ENCODE measurements around the gene SHOX.

The SHOX gene

DNA sequence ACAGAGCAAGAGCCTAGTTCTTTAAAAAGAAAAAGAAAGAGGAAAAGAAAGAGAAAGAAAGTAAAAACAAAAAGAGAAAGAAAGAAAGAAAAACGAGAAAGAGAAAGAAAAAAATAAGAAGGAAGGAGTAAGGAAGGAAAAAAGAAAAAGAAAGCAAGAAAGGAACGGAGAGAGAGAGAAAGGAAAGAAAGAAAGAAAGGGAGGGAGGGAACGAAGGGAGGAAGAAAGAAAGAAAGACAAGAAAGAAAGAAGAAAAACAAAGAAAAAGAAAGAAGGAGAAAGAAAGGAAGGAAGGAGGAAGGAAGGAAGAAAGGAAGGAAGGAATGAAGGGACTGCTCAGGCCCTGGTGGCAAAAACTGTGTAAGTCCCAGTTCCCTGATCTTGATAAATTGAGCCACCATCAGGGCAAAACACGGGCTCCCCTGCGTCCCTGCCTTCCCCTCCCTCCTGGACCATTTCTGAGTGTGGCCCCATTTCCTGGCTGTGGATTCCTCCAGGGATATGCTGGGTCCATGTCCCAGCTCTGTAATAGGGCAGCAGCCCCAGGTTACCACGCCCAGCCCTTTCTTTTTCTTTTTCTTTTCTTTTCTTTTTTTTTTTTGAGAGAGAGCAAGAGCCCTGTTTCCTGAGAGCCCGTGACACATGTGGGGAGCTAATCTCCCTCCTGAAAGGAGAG is 44.8 kb downstream of the SHOX start:
- no peak for DNase-seq

- DNase-seq: no peak
Measured at GRCh38 chrX:675955-676295, 45.3 kb downstream of the SHOX start.

- no peak for DNase-seq
Measured at GRCh38 chrX:677376-677775, 46.8 kb downstream of the SHOX start.

DNA sequence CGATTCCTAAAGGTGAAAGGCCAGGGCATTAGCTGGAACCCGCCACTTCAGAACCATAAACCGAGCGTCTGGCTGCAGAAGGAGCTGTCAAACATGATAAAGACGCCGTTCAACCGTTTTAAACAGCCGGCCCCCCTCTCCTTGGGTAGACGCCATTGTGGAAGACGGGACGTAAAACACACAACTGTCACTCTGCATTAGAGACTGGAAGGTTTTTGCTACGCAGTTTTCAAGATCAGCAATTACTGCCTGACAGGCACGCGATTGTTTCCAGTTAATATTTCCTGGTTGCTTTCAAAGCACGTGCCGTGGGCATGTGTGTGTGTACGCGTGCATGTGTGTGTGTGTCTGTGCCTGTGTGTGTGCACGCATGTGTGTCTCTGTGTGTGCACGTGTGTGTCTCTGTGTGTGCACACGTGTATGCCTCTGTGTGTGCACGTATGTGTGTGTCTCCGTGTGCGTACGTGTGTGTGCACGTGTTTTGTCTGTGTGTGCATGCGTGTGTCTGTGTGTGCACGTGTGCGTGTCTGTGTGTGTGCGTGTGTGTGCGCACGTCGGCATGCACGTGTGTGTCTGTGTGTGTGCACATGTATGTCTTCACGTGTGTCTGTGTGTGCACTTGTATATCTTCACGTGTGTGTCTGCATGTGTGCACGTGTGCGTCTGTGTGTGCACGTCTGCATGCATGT is 48.8 kb downstream of the SHOX start:
- DNase-seq: no peak

- DNase-seq: no peak
Measured at GRCh38 chrX:680062-680461, 49.5 kb downstream of the SHOX start.

- no peak for DNase-seq
Measured at GRCh38 chrX:681989-682388, 51.4 kb downstream of the SHOX start.

DNA sequence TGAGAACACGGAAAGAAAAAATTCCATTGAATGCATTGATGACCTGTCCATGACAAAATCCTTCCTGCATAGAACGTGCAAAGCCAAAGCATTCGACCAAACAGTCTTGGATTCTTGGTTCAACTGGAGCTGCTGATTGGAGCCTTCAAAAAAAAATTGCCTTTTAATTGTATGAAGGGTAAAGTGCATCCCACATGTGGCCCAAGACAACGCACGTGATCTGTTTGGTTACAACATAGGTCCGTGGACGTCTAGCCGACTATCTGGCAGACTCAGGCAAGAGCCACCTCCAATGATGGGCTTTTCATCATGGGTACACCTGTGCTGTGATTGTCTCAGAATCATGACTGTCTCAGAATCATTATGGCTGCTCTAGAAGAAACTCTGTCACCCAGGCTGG is 52.3 kb downstream of the SHOX start:
- DNase-seq: no peak

DNA sequence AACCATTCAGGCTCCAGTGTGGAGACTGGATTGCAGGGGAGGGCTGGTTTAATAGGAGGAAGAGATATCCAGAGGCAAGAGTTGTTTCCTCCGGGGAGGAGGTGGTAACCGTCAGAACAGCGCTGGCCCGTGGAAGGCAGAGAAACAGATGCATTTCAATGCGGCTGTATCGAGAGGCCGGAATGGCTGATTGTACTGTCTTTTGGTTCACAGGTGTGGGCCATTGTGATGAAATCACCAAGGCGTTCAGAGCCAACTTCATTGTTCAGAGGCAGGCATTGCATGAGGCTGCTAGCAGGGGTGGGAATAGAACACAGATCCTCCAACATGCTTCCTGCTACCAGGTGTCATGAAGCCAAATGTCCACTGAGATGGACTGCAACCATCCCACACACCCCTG is 53.0 kb downstream of the SHOX start:
- no peak for DNase-seq

GRCh38 chrX:685120-686032 is 54.8 kb downstream of the SHOX start:
- DNase-seq: no peak

- DNase-seq: no peak
Measured at GRCh38 chrX:689983-690382, 59.4 kb downstream of the SHOX start.

DNA sequence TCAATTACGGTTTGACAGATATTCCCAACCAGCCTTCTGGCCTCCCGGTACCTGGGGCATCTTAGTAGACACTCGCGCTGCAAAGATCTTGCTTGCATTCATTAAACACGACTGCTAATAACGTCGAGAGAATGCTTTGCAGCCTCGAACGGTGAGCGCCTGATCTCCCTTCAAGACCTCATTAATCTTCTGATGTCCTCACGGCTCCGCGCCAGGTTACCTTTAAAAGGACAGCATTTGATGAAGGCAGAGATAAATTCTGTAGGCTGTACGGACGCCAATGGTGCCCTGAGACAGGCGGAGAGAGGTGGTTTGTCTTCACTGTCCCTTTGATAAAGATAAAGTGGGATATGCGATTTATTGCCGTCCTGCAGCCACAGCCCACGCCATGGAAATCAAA is 64.2 kb downstream of the SHOX start:
- DNase-seq: no peak

- no peak for DNase-seq
Measured at GRCh38 chrX:698206-698605, 67.6 kb downstream of the SHOX start.

- no peak for DNase-seq
Measured at GRCh38 chrX:700936-701335, 70.3 kb downstream of the SHOX start.

GRCh38 chrX:701673-702072 is 71.1 kb downstream of the SHOX start:
- DNase-seq: no peak

DNA sequence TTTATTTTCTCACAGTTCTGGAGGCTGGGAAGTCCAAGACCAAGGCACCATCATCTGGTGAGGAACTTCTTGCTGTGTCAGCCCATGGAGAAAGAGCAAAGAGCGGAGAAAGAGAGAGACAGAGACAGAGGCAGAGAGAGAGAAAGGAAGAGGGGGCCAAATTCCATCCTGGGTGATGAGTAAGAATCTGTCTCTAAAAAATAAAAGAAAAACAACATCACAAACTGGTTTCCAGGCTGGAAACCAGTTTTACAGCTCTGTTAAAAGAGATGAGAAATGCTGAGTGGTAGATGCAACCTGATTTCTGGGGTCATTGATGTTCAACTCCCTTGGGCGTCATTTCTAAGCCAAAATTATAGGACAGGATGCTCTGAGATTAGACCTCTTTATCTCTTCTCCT is 72.9 kb downstream of the SHOX start:
- DNase-seq: no peak

- DNase-seq: no peak
Measured at GRCh38 chrX:703866-704265, 73.3 kb downstream of the SHOX start.

Measured in NCI-H1436 treated with DMSO at 0.1 percent for 48 hours (cell line).